Measurements from ENCODE around the gene NKAPD1.
"Not testable (repeated sequence)": the region's sequence is repeated elsewhere in the genome, so short reads cannot be mapped to it uniquely, and the experiment has no call there.

The NKAPD1 gene

GRCh38 chr11:112073941-112074811, at the start of gene NKAPD1, which contains the start of gene PIH1D2:
Gene NKAPD1, plus strand, starts transcription at chr11:112074299. Its CDS starts 1,276 bp downstream, at chr11:112075575.
Gene PIH1D2, minus strand, starts transcription at chr11:112074017. Its CDS starts 843 bp downstream, at chr11:112073174.
- in situ Hi-C loops (cut with HindIII; ENCODE audit: low sequenced_read_pairs), result no loop called here

DNA sequence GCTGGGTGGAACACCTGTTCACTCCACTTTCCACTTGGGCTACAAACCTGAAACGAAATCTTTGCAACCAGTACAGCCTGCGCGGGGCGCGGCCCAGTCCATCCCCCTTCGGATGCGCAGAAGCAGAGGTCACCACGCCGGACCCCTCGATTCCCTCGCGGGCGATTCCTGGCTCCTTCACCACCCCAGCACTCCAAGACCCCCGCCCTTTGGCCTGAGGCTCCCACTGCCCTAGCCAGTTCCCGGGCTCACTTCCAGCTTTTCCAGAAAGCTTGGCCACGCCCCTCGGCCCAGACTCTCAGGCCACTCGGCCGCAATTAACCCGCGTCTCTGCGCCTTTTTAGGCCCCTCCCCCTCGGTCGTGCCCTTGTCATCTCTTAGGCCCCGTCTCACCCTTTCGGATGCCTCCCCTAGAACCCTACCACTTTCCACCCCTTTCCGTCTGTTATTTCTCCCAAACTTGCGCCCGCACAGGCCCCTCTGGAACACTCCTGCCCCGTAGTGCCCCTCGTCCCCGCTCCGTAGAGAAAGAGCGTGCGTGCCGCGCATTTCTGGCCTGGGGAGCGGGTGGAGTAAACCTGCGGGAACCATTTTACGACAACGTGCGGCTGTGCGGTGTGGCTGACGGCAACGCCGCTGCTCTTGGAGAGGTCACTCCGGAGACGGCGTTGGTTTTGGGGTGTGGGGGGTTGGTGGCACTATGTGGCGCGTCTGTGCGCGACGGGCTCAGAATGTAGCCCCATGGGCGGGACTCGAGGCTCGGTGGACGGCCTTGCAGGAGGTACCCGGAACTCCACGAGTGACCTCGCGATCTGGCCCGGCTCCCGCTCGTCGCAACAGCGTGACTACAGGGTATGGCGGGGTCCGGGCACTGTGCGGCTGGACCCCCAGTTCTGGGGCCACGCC, 49.1 kb upstream of the NKAPD1 start, which contains the start of gene DLAT:
TSS of gene DLAT (plus strand) at position 636 of the 906 bp plus-strand sequence. CDS start at position 701, 65 bp downstream.
- in situ Hi-C loops (cut with HindIII; ENCODE audit: low sequenced_read_pairs), result loop anchor here (5.0 kb wide), 1 partner anchor 58 kb away; no protein-coding TSS in a partner anchor

- in situ Hi-C loops (cut with HindIII; ENCODE audit: low sequenced_read_pairs), result no loop called here
These were observed 48.4 kb upstream of the NKAPD1 start for GRCh38 chr11:112025707-112026106.

DNA sequence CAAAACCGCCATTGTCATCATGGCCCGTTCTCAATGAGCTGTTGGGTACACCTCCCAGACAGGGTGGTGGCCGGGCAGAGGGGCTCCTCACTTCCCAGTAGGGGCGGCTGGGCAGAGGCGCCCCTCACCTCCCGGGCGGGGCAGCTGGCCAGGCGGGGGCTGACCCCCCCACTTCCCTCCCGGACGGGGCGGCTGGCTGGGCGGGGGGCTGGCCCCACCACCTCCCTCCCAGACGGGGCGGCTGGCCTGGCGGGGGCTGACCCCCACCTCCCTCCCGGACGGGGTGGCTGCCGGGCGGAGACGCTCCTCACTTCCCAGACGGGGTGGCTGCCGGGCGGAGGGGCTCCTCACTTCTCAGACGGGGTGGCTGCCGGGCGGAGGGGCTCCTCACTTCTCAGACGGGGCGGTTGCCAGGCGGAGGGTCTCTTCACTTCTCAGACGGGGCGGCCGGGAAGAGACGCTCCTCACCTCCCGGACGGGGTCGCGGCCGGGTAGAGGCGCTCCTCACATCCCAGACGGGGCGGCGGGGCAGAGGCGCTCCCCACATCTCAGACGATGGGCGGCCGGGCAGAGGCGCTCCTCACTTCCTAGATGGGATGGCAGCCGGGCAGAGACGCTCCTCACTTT, 47.2 kb upstream of the NKAPD1 start:
- in situ Hi-C loops (cut with HindIII; ENCODE audit: low sequenced_read_pairs), result not testable (repeated sequence)

GRCh38 chr11:112029460-112029859, 44.6 kb upstream of the NKAPD1 start:
- in situ Hi-C loops (cut with HindIII; ENCODE audit: low sequenced_read_pairs), result no loop called here

DNA sequence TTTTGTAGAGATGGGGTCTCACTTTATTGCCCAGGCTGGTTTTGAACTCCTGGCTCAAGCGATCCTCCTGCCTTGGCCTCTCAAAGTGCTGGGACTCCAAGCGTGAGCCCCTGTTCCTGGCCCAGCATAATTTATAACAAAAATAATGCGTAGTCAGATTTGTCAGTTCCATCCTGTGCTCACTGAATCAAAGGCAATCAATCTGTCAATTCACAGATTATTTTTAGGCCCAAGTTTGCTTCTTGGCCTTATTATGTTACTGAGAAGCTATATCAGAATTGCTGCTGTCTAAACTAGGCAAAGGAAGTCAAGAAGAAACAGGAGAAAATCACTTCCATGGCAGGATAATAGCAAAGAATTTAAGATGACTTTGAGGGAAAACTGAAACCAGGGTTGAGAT, 40.2 kb upstream of the NKAPD1 start:
- in situ Hi-C loops (cut with HindIII; ENCODE audit: low sequenced_read_pairs), result no loop called here

DNA sequence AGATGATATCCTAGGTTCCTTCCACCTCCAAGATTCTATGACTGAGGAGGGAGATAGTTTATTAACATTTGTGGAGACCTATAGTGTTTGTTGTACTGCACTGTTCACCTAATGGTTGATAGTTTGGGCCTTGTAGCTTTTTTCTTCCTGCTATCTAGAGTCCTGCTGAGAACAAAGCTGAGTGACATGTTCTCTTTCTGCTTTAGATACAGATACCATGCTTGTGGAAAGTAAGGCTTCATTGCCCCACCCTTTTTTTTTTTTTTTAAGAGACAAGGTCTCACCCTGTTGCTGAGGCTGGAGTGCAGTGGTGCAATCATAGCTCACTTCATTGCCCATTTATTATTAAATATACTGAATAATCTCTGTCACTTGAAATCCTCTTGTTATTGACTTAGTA, 36.6 kb upstream of the NKAPD1 start:
- in situ Hi-C loops (cut with HindIII; ENCODE audit: low sequenced_read_pairs), result no loop called here

DNA sequence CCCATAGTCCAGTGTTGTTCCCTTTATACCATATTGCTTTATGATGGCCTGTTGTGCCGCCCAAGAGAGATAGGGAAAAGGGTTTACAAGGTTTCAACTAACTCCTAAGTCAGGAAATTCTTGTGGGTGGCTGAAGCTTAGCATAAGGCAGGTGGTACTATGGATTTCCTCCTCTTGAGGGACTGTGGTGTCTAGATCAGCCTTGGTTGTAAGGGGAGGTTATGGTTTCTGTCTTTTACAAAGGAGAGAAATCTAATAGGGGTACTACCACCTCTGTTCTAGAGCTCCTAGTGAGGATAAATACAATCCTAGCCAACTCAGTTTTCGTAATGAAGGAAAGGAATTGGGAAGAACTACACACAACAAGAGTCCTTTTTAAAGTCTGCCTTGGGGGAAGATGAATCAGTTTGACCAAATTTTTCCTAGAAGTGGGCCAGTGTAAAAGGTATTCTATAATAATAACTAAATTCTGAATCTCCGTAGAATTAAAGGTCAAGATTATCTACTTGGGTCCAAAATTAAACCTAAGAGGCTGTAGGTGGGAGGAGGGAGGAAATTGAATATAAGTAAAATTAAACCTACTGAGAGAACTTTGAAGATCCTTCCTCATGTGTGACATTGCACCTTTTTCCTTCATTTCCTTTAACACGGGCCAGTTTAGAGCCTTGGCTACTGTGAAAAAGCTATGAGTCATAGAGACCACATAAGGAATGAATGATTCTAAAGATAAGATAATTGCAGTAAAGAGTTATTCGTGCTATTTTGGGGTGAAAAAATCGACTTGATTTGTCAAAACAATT, 31.7 kb upstream of the NKAPD1 start:
- in situ Hi-C loops (cut with HindIII; ENCODE audit: low sequenced_read_pairs), result no loop called here

DNA sequence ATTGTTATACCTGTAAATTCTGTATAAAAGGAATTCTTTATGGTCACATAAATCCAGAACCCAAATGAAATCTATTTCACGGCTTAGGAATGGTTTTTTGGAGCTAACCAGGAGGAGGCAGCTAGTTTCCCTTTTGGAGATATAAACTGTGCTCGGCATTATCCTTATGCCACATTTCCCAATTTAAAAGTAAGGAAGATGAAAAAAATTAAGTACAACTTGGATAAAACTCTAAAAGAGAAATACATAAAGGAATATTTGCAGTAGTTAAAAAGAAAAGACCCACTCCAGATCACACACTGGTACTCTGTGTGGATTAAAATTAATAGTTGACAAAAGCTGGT, 31.2 kb upstream of the NKAPD1 start:
- in situ Hi-C loops (cut with HindIII; ENCODE audit: low sequenced_read_pairs), result no loop called here

DNA sequence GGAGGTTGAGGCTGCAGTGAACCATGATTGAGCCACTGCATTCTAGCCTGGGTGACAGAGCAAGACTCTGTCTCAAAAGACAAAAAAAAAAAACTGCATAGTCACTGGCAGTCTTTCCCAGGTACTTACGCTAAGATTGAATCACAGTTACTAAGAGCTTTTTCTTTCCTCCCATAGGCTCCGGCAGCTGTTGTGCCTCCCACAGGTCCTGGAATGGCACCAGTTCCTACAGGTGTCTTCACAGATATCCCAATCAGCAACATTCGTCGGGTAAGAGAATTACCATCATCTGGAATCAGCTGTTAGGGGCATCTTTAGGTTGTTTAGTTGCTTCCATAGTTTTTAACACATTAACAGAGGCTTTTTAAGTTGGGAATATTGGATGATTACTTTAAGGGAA, 29.1 kb upstream of the NKAPD1 start:
- in situ Hi-C loops (cut with HindIII; ENCODE audit: low sequenced_read_pairs), result no loop called here

DNA sequence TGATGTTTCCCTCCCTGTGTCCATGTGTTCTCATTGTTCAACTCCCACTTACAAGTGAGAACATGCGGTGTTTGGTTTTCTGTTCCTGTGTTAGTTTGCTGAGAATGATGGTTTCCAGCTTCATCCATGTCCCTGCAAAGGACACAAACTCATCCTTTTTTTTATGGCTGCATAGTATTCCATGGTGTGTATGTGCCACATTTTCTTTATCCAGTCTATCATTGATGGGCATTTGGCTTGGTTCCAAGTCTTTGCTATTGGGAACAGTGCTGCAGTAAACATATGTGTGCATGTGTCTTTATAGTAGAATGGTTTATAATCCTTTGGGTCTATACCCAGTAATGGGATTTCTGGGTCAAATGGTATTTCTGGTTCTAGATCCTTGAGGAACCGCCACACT, 27.5 kb upstream of the NKAPD1 start:
- in situ Hi-C loops (cut with HindIII; ENCODE audit: low sequenced_read_pairs), result not testable (repeated sequence)

DNA sequence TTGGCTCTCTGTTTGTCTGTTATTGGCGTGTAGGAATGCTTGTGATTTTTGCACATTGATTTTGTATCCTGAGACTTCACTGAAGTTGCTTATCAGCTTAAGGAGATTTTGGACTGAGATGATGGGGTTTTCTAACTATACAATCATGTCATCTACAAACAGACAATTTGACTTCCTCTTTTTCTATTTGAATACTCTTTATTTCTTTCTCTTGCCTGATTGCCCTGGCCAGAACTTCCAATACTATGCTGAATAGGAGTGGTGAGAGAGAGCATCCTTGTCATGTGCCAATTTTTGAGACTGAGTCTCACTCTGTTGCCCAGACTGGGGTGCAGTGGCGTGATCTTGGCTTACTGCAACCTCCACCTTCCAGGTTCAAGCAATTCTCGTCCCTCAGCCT, 25.8 kb upstream of the NKAPD1 start:
- in situ Hi-C loops (cut with HindIII; ENCODE audit: low sequenced_read_pairs), result not testable (repeated sequence)

GRCh38 chr11:112049777-112050176, 24.3 kb upstream of the NKAPD1 start:
- in situ Hi-C loops (cut with HindIII; ENCODE audit: low sequenced_read_pairs), result no loop called here

GRCh38 chr11:112050721-112051120, 23.4 kb upstream of the NKAPD1 start:
- in situ Hi-C loops (cut with HindIII; ENCODE audit: low sequenced_read_pairs), result no loop called here

DNA sequence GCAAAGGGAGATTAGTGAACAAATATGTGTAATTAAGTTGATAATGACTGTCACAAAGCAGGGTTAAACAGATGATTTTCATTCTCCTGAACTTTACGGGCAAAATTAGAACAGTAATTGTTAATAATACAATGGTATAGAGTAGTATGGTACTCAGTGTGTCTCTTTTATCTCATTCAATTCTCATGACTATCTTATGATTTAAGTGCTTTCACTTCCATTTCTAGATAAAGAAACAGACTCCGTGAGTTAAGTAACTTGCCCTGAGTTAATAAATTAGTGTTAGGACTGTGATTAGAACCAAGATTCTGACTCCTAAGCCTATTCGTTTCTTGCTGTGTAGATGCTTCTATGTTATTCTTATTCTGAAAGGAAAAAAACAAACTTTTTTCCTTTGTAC, 22.3 kb upstream of the NKAPD1 start:
- in situ Hi-C loops (cut with HindIII; ENCODE audit: low sequenced_read_pairs), result no loop called here

- in situ Hi-C loops (cut with HindIII; ENCODE audit: low sequenced_read_pairs), result no loop called here
These were observed 16.9 kb upstream of the NKAPD1 start for GRCh38 chr11:112057170-112057569.

GRCh38 chr11:112058103-112058502, 16.0 kb upstream of the NKAPD1 start:
- in situ Hi-C loops (cut with HindIII; ENCODE audit: low sequenced_read_pairs), result no loop called here

DNA sequence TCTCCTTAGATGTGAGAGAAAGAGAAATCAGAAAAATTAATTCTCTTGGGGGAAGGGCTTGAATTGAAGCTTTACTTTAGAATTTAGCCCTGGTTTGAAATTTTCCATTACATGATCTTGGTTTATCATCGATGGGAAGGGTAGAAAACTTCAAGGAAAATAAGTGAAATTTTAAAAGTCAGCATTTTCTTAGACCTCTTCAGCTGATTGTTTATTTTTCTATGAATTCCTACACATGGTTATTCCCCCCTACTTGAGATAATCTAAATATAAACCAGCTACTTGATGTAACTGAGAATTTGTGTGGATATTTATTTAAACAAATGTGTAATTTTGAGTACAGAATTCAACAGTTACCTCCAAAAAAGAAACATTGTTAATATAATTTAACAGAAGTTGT, 11.2 kb upstream of the NKAPD1 start:
- in situ Hi-C loops (cut with HindIII; ENCODE audit: low sequenced_read_pairs), result loop anchor here (5.0 kb wide), 1 partner anchor 76 kb away; no protein-coding TSS in a partner anchor

DNA sequence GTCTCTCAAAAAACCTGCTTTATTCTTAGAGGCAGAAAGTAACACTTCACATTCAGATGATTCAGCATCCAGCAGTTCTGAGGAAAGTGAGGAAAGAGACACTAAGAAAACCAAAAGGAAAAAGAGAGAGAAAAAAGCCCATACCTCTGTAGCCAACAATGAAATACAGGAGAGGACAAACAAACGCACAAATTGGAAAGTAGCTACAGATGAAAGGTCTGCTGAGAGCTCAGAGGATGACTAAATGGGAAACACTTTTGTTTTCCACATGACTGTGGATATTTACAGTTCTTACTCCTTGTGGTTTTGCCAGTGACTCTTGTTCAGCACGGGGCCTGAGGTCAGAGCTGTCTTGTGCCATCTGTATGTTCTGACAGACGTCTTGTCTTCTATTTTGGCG, 8.6 kb downstream of the NKAPD1 start:
- in situ Hi-C loops (cut with HindIII; ENCODE audit: low sequenced_read_pairs), result no loop called here

DNA sequence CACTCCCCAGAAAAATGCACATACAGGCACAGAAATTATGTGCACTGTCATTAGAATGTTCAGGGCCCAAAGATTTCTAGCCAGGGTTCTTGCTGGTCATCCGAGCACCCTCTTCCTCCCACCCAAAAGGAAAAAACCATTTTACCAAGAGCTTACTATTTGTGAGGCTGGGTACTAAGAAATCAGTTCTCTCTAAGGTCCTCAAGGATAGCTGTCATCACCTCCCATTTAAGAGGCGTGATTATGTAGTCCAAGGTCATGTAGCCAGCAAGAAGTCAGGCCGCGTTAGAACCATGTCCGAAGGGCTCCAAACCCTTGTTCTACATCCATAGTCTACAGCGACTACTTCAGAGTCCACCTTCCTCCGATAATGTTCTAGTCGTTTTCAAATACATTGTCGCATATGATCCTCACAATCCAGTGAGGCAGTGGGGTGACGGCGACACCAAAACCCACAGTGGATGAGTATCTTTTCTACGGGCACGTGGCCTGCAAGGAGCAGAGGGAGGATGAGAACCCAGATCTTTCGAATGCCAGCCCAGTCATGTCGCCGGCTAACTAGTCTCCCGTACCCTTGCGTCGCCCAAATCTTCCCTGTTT, 11.8 kb downstream of the NKAPD1 start:
- in situ Hi-C loops (cut with HindIII; ENCODE audit: low sequenced_read_pairs), result no loop called here

Measured in endothelial cell of hepatic sinusoid (primary cell).